AML-193 (cell line): Measurements from ENCODE around the gene KRTAP19-4.
"Not testable (repeated sequence)": the region's sequence is repeated elsewhere in the genome, so short reads cannot be mapped to it uniquely, and the experiment has no call there.

Experiments used
- DNase-seq, 2 experiments: peaks; one replicate each; lab custom pipeline; 2025; lab: John Stamatoyannopoulos, UW

Gene KRTAP19-4

GRCh38 chr21:30497065-30497464, at the start of gene KRTAP19-4:
TSS of gene KRTAP19-4 (minus strand) at chr21:30497165. CDS start at chr21:30497110, 55 bp downstream.
- DNase-seq, result no peak

- DNase-seq, result no peak
Measured at GRCh38 chr21:30541764-30542163, 44.8 kb upstream of the KRTAP19-4 start, which contains the start of gene KRTAP19-6. TSS of gene KRTAP19-6 (minus strand) at chr21:30541864. CDS start at chr21:30541833, 31 bp downstream.

GRCh38 chr21:30518876-30519275, 21.9 kb upstream of the KRTAP19-4 start:
- DNase-seq, result no peak

GRCh38 chr21:30515681-30516080, 18.7 kb upstream of the KRTAP19-4 start:
- no peak for DNase-seq

GRCh38 chr21:30505621-30506205, 8.7 kb upstream of the KRTAP19-4 start:
- not testable (repeated sequence) for DNase-seq

- no peak for DNase-seq
Measured at GRCh38 chr21:30502041-30502440, 5.1 kb upstream of the KRTAP19-4 start, which contains the start of gene KRTAP19-5. TSS of gene KRTAP19-5 (minus strand) at chr21:30502141. CDS start at chr21:30502090, 51 bp downstream.

- DNase-seq, result no peak
Measured at GRCh38 chr21:30491963-30492428, 5.0 kb downstream of the KRTAP19-4 start, which contains the start of gene KRTAP19-3. TSS of gene KRTAP19-3 (minus strand) at chr21:30492013. CDS start at chr21:30491957, 56 bp downstream.

- DNase-seq, result no peak
Measured at GRCh38 chr21:30487336-30487735, 9.6 kb downstream of the KRTAP19-4 start, which contains the start of gene KRTAP19-2. TSS of gene KRTAP19-2 (minus strand) at chr21:30487436. CDS start at chr21:30487348, 88 bp downstream.

- DNase-seq, result no peak
Measured at GRCh38 chr21:30486180-30486579, 10.8 kb downstream of the KRTAP19-4 start.

GRCh38 chr21:30482130-30482529, 14.8 kb downstream of the KRTAP19-4 start:
- no peak for DNase-seq

GRCh38 chr21:30480145-30480544, 16.8 kb downstream of the KRTAP19-4 start, which contains the start of gene KRTAP19-1:
TSS of gene KRTAP19-1 (minus strand) at chr21:30480367. CDS start at chr21:30480317, 50 bp downstream.
- no peak for DNase-seq

- DNase-seq, result no peak
Measured at GRCh38 chr21:30479259-30479658, 17.7 kb downstream of the KRTAP19-4 start.

- no peak for DNase-seq
Measured at GRCh38 chr21:30478004-30478403, 19.0 kb downstream of the KRTAP19-4 start.

- no peak for DNase-seq
Measured at GRCh38 chr21:30468900-30469714, 27.9 kb downstream of the KRTAP19-4 start.

GRCh38 chr21:30463713-30464112, 33.3 kb downstream of the KRTAP19-4 start:
- peak; percentile 2 to 14 for DNase-seq

GRCh38 chr21:30448514-30448913, 48.5 kb downstream of the KRTAP19-4 start:
- DNase-seq, result no peak

- DNase-seq, result no peak
Measured at GRCh38 chr21:30447056-30447455, 49.9 kb downstream of the KRTAP19-4 start.
